Measurements from ENCODE around the gene TLE4. TPM values are rescaled to one million over a fixed set of nuclear protein-coding genes. Genes with fewer than 3 reads are reported as not detected.

The TLE4 gene
- total RNA-seq, 1 experiment from 2014 or later: 17.9 TPM

GRCh38 chr9:79645110-79645509 is 73.3 kb downstream of the TLE4 start:
- Histone ChIP-seq H3K4me2 (ENCODE audit: low read length) (no peak overlapping the region), H3K27ac (ENCODE audit: low read length) (no peak overlapping the region), H2AFZ (ENCODE audit: low read length) (no peak overlapping the region), H3K9me2 (replicated peaks; ENCODE audit: low read length) (no peaks in the 10 kb centered on the region), H3K4me3 (ENCODE audit: low read length) (no peak overlapping the region), H3K36me3 (ENCODE audit: low read depth, low read length) (no peaks in the 10 kb centered on the region), H3K9me3 (ENCODE audit: low read length) (no peaks in the 10 kb centered on the region), H3F3A (ENCODE audit: low read length, unreplicated experiment) (no peaks in the 10 kb centered on the region), H3K4me1 (ENCODE audit: insufficient read depth, low read length) (no peaks in the 10 kb centered on the region), H4K20me1 (ENCODE audit: low read length) (no peaks in the 10 kb centered on the region), H3K79me2 (ENCODE audit: low read length) (no peaks in the 10 kb centered on the region), H3K9ac (ENCODE audit: low read length) (no peak overlapping the region), H3K27me3 (ENCODE audit: low read length) (no peaks in the 10 kb centered on the region)
- ATAC-seq (no peak), DNase-seq (no peak)
- POLR2A ChIA-PET (ENCODE audit: unreplicated experiment): no interaction called here
- CTCF ChIA-PET: no interaction called here
- TF ChIP-seq EZH2 (IDR thresholded peaks at IDR 0.05; ENCODE audit: low read length, unreplicated experiment): no peak
- no peak for TF ChIP-seq CTCF (conservative IDR thresholded peaks at IDR 0.05; ENCODE audit: low read depth, low read length)
- no peak for TF ChIP-seq EZH2phosphoT487 (IDR thresholded peaks at IDR 0.05; ENCODE audit: borderline replicate concordance, low read length)
- intact Hi-C loops (cut with micrococcal nuclease): no loop called here
- no TSS peak for BruUV-seq (replicated peaks)

- H4K20me1 ChIP-seq (ENCODE audit: low read length): no peaks in the 10 kb centered on the region
- ChIA-PET CTCF (no interaction called here), POLR2A (ENCODE audit: unreplicated experiment) (no interaction called here)
- H3K4me3 ChIP-seq (ENCODE audit: low read length): no peak overlapping the region
- no peaks in the 10 kb centered on the region for H3K9me3 ChIP-seq (ENCODE audit: low read length)
- no peak for ATAC-seq
- no peaks in the 10 kb centered on the region for H3K27me3 ChIP-seq (ENCODE audit: low read length)
- H3K9me2 ChIP-seq (replicated peaks; ENCODE audit: low read length): no peaks in the 10 kb centered on the region
- no peak for DNase-seq
- no peak overlapping the region for H3K27ac ChIP-seq (ENCODE audit: low read length)
- TF ChIP-seq EZH2phosphoT487 (IDR thresholded peaks at IDR 0.05; ENCODE audit: borderline replicate concordance, low read length) (no peak), CTCF (conservative IDR thresholded peaks at IDR 0.05; ENCODE audit: low read depth, low read length) (no peak), EZH2 (IDR thresholded peaks at IDR 0.05; ENCODE audit: low read length, unreplicated experiment) (no peak)
- intact Hi-C loops (cut with micrococcal nuclease): no loop called here
- H3K79me2 ChIP-seq (ENCODE audit: low read length): no peaks in the 10 kb centered on the region
- H3K36me3 ChIP-seq (ENCODE audit: low read depth, low read length): no peaks in the 10 kb centered on the region
- H3F3A ChIP-seq (ENCODE audit: low read length, unreplicated experiment): no peaks in the 10 kb centered on the region
- no TSS peak for BruUV-seq (replicated peaks)
- H3K4me1 ChIP-seq (ENCODE audit: insufficient read depth, low read length): no peaks in the 10 kb centered on the region
- H3K9ac ChIP-seq (ENCODE audit: low read length): no peak overlapping the region
- H3K4me2 ChIP-seq (ENCODE audit: low read length): no peak overlapping the region
- H2AFZ ChIP-seq (ENCODE audit: low read length): no peak overlapping the region
These were observed 74.3 kb downstream of the TLE4 start for GRCh38 chr9:79646096-79646495.

- H3F3A ChIP-seq (ENCODE audit: low read length, unreplicated experiment): no peaks in the 10 kb centered on the region
- H4K20me1 ChIP-seq (ENCODE audit: low read length): no peaks in the 10 kb centered on the region
- peaks cover 4% of the 10 kb centered on the region for H3K4me1 ChIP-seq (ENCODE audit: insufficient read depth, low read length)
- no peaks in the 10 kb centered on the region for H3K9me2 ChIP-seq (replicated peaks; ENCODE audit: low read length)
- DNase-seq (no peak), ATAC-seq (no peak)
- no peaks in the 10 kb centered on the region for H3K79me2 ChIP-seq (ENCODE audit: low read length)
- H3K9ac ChIP-seq (ENCODE audit: low read length): no peak overlapping the region
- H2AFZ ChIP-seq (ENCODE audit: low read length): no peak overlapping the region
- H3K27ac ChIP-seq (ENCODE audit: low read length): no peak overlapping the region
- ChIA-PET CTCF (no interaction called here), POLR2A (ENCODE audit: unreplicated experiment) (interaction anchor here (0.7 kb wide), 1 partner anchor 16 kb away, joined by 6 read pairs; no protein-coding TSS in a partner anchor)
- intact Hi-C loops (cut with micrococcal nuclease): no loop called here
- no peak overlapping the region for H3K4me3 ChIP-seq (ENCODE audit: low read length)
- H3K9me3 ChIP-seq (ENCODE audit: low read length): no peaks in the 10 kb centered on the region
- TF ChIP-seq CTCF (conservative IDR thresholded peaks at IDR 0.05; ENCODE audit: low read depth, low read length) (no peak), EZH2phosphoT487 (IDR thresholded peaks at IDR 0.05; ENCODE audit: borderline replicate concordance, low read length) (no peak), EZH2 (IDR thresholded peaks at IDR 0.05; ENCODE audit: low read length, unreplicated experiment) (no peak)
- no peak overlapping the region for H3K4me2 ChIP-seq (ENCODE audit: low read length)
- no TSS peak for BruUV-seq (replicated peaks)
- no peaks in the 10 kb centered on the region for H3K36me3 ChIP-seq (ENCODE audit: low read depth, low read length)
- no peaks in the 10 kb centered on the region for H3K27me3 ChIP-seq (ENCODE audit: low read length)
These were observed 79.6 kb downstream of the TLE4 start for GRCh38 chr9:79651251-79651795.

Data from PC-3 (cell line).